HepG2 (cell line): ENCODE results near the gene SNRNP200. TPM values are rescaled to one million over a fixed set of nuclear protein-coding genes. Genes with fewer than 3 reads are reported as not detected.

Experiments
- BRCA1 ChIP-seq: sonication (generic); formaldehyde crosslinking; IDR thresholded peaks from 2 replicates; pipeline ENCODE4 v1.4.0; 2020; ENCODE audit warnings: missing genetic modification reagents
- CAMTA2 ChIP-seq: sonication (generic); formaldehyde crosslinking; IDR thresholded peaks from 2 replicates; pipeline ENCODE4 v1.4.0; 2020; ENCODE audit warnings: mild to moderate bottlenecking, missing genetic modification reagents, borderline replicate concordance
- CEBPB ChIP-seq: IDR thresholded peaks from 2 replicates; pipeline ENCODE4 v1.6.1; 2011; ENCODE audit warnings: low read depth, low read length, improper control_type of control experiment, borderline replicate concordance
- FOSL1 ChIP-seq: sonication (generic); formaldehyde crosslinking; IDR thresholded peaks from 2 replicates; pipeline ENCODE4 v1.9.0; 2021; ENCODE audit warnings: missing genetic modification reagents, borderline replicate concordance
- MATR3 ChIP-seq: sonication (generic); formaldehyde crosslinking; IDR thresholded peaks from 2 replicates; pipeline ENCODE4 v1.4.0; 2020; ENCODE audit warnings: missing genetic modification reagents
- MYNN ChIP-seq: sonication (generic); formaldehyde crosslinking; IDR thresholded peaks from 2 replicates; pipeline ENCODE4 v1.4.0; 2020; ENCODE audit warnings: mild to moderate bottlenecking, low read depth, missing genetic modification reagents
- POLR2A ChIP-seq, 2 experiments: IDR thresholded peaks; 2 replicates each; pipeline ENCODE4 v1.6.1; 2011; ENCODE audit warnings: low read depth in 2 of 2, low read length in 2 of 2, mild to moderate bottlenecking in 1 of 2, moderate library complexity in 1 of 2; ENCODE audit not compliant: insufficient read depth in 1 of 2
- PRMT3 ChIP-seq: sonication (generic); formaldehyde crosslinking; IDR thresholded peaks from 2 replicates; pipeline ENCODE4 v1.8.1; 2022; ENCODE audit warnings: low read depth, mild to moderate bottlenecking, moderate library complexity, missing genetic modification reagents, borderline replicate concordance
- SOX13 ChIP-seq, 3 experiments: fragments of 450-650 bp in 1 of 3; sonication (generic) in 1 of 3; formaldehyde crosslinking in 1 of 3; IDR thresholded peaks in 2 of 3; conservative IDR thresholded peaks in 1 of 3; 2 replicates each; pipeline versions ENCODE4 v1.5.0 to v1.6.1; 2016 to 2020; ENCODE audit warnings: antibody characterized with exemption in 1 of 3, mild to moderate bottlenecking in 1 of 3, missing compliant biosample characterization in 1 of 3, missing genetic modification reagents in 1 of 3, moderate library complexity in 1 of 3
- ZFP41 ChIP-seq: sonication (generic); formaldehyde crosslinking; IDR thresholded peaks from 2 replicates; pipeline ENCODE4 v1.4.0; 2020; ENCODE audit warnings: mild to moderate bottlenecking, missing genetic modification reagents, borderline replicate concordance
- ZNF138 ChIP-seq: sonication (generic); formaldehyde crosslinking; IDR thresholded peaks from 2 replicates; pipeline ENCODE4 v1.5.0; 2020; ENCODE audit warnings: mild to moderate bottlenecking, low read depth, missing genetic modification reagents
- ZNF33B ChIP-seq: sonication (generic); formaldehyde crosslinking; IDR thresholded peaks from 2 replicates; pipeline ENCODE4 v1.5.1; 2020; ENCODE audit warnings: mild to moderate bottlenecking, missing genetic modification reagents
- ZNF383 ChIP-seq: sonication (generic); formaldehyde crosslinking; IDR thresholded peaks from 2 replicates; pipeline ENCODE4 v1.4.0; 2020; ENCODE audit warnings: missing genetic modification reagents, mild to moderate bottlenecking, borderline replicate concordance
- ZNF550 ChIP-seq: sonication (generic); formaldehyde crosslinking; IDR thresholded peaks from 2 replicates; pipeline ENCODE4 v1.4.0; 2020; ENCODE audit warnings: mild to moderate bottlenecking, missing genetic modification reagents, borderline replicate concordance
- ZNF564 ChIP-seq: sonication (generic); formaldehyde crosslinking; IDR thresholded peaks from 2 replicates; pipeline ENCODE4 v1.8.1; 2023; ENCODE audit warnings: mild to moderate bottlenecking, missing genetic modification reagents
- ZNF7 ChIP-seq: IDR thresholded peaks from 2 replicates; pipeline ENCODE4 v1.6.1; 2016; ENCODE audit warnings: missing biosample characterization, missing genetic modification reagents
- polyA plus RNA-seq, 8 experiments: library from polyadenylated mRNA; depleted of rRNA in 3 of 8; stranded (reverse) in 7 of 8; unstranded in 1 of 8; fragments of >200 nt; fragmentation: Illumina TruSeq in 4 of 8; extraction: Trizol in 4 of 8; gene quantifications; 2 replicates each; pipeline versions ENCODE4 v1.2.1 to v1.2.3, GENCODE V29; 2011 to 2016; ENCODE audit warnings: low read depth in 4 of 8, missing spikeins in 1 of 8, mixed read lengths in 1 of 8; ENCODE audit not compliant: insufficient read depth in 1 of 8
- total RNA-seq, 5 experiments: library from RNA; depleted of rRNA; stranded (reverse); fragments of >200 nt; fragmentation: Illumina TruSeq; extraction: Trizol; gene quantifications; 2 replicates each; pipeline ENCODE4 v1.2.3, GENCODE V29; 2016; ENCODE audit warnings: low read depth in 1 of 5
- TF ChIP-seq, protein P1 (sequence below): IDR thresholded peaks from 2 replicates; pipeline ENCODE4 v1.6.1; 2016; ENCODE audit warnings: missing compliant biosample characterization, missing genetic modification reagents, borderline replicate concordance
- TF ChIP-seq, protein P2 (sequence below): sonication (generic); formaldehyde crosslinking; IDR thresholded peaks from 2 replicates; pipeline ENCODE4 v1.4.0; 2020; ENCODE audit warnings: missing genetic modification reagents, borderline replicate concordance
- TF ChIP-seq, protein P3 (sequence below): sonication (generic); formaldehyde crosslinking; IDR thresholded peaks from 2 replicates; pipeline ENCODE4 v1.4.0; 2020; ENCODE audit warnings: missing genetic modification reagents
- TF ChIP-seq, protein P4 (sequence below): sonication (generic); formaldehyde crosslinking; IDR thresholded peaks from 2 replicates; pipeline ENCODE4 v1.5.0; 2020; ENCODE audit warnings: mild to moderate bottlenecking, missing genetic modification reagents, borderline replicate concordance

SNRNP200 gene
- total and polyA plus RNA-seq, 2 of the 13 experiments (the other 11 are each of a cell fraction or from before 2014, with no cell fraction given): 99.0 to 232 TPM

DNA sequence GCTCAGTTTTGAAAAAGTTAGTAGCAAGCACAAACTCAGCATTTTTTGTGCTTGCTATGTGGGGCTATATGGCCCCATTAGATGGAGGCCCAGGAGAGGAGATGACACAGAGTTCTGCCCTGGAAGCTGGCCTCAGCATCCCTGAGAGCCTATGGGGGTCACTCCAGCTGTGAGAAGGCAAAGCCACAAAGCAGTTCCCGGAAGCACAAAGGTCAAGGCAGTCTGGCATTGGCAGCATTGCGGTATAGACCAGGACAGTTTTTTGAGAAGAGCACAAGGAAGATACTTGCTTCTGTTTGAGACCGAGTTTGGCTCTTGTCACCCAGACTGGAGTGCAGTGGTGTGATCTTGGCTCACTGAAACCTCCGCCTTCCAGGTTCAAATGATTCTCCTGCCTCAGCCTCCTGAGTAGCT lies 12.2 kb upstream of the SNRNP200 start (continued):
- TF ChIP-seq ZNF7 (CRISPR knock-in tag) (no peak), POLR2A (IDR thresholded peaks at IDR 0.05; ENCODE audit: insufficient read depth in 1 of 2, low read depth in 2 of 2, low read length in 2 of 2) (no peak), BRCA1 (CRISPR knock-in tag) (no peak), ZNF383 (CRISPR knock-in tag) (no peak), SOX13 (IDR thresholded peaks at IDR 0.05) (no peak), SOX13 (CRISPR knock-in tag; conservative IDR thresholded peaks at IDR 0.05 in 1 of 2, IDR thresholded peaks at IDR 0.05 in 1 of 2) (peak in 1 of 2 experiments; percentile 33; a peak in 1 of 4 replicates), MYNN (no peak), ZNF33B (CRISPR knock-in tag) (no peak), CAMTA2 (CRISPR knock-in tag) (no peak), MATR3 (CRISPR knock-in tag) (no peak), FOSL1 (CRISPR knock-in tag) (no peak), ZFP41 (CRISPR knock-in tag) (no peak), ZNF138 (CRISPR knock-in tag) (no peak), CEBPB (no peak), PRMT3 (CRISPR knock-in tag) (no peak), ZNF550 (CRISPR knock-in tag) (no peak), ZNF564 (CRISPR knock-in tag) (no peak)
- TF ChIP-seq, protein P1, sequence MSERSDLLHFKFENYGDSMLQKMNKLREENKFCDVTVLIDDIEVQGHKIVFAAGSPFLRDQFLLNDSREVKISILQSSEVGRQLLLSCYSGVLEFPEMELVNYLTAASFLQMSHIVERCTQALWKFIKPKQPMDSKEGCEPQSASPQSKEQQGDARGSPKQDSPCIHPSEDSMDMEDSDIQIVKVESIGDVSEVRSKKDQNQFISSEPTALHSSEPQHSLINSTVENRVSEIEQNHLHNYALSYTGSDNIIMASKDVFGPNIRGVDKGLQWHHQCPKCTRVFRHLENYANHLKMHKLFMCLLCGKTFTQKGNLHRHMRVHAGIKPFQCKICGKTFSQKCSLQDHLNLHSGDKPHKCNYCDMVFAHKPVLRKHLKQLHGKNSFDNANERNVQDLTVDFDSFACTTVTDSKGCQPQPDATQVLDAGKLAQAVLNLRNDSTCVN: no peak
- TF ChIP-seq, protein P2, sequence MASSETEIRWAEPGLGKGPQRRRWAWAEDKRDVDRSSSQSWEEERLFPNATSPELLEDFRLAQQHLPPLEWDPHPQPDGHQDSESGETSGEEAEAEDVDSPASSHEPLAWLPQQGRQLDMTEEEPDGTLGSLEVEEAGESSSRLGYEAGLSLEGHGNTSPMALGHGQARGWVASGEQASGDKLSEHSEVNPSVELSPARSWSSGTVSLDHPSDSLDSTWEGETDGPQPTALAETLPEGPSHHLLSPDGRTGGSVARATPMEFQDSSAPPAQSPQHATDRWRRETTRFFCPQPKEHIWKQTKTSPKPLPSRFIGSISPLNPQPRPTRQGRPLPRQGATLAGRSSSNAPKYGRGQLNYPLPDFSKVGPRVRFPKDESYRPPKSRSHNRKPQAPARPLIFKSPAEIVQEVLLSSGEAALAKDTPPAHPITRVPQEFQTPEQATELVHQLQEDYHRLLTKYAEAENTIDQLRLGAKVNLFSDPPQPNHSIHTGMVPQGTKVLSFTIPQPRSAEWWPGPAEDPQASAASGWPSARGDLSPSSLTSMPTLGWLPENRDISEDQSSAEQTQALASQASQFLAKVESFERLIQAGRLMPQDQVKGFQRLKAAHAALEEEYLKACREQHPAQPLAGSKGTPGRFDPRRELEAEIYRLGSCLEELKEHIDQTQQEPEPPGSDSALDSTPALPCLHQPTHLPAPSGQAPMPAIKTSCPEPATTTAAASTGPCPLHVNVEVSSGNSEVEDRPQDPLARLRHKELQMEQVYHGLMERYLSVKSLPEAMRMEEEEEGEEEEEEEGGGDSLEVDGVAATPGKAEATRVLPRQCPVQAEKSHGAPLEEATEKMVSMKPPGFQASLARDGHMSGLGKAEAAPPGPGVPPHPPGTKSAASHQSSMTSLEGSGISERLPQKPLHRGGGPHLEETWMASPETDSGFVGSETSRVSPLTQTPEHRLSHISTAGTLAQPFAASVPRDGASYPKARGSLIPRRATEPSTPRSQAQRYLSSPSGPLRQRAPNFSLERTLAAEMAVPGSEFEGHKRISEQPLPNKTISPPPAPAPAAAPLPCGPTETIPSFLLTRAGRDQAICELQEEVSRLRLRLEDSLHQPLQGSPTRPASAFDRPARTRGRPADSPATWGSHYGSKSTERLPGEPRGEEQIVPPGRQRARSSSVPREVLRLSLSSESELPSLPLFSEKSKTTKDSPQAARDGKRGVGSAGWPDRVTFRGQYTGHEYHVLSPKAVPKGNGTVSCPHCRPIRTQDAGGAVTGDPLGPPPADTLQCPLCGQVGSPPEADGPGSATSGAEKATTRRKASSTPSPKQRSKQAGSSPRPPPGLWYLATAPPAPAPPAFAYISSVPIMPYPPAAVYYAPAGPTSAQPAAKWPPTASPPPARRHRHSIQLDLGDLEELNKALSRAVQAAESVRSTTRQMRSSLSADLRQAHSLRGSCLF (CRISPR knock-in tag): no peak
- TF ChIP-seq, protein P3, sequence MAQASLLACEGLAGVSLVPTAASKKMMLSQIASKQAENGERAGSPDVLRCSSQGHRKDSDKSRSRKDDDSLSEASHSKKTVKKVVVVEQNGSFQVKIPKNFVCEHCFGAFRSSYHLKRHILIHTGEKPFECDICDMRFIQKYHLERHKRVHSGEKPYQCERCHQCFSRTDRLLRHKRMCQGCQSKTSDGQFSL (CRISPR knock-in tag): no peak
- TF ChIP-seq, protein P4, sequence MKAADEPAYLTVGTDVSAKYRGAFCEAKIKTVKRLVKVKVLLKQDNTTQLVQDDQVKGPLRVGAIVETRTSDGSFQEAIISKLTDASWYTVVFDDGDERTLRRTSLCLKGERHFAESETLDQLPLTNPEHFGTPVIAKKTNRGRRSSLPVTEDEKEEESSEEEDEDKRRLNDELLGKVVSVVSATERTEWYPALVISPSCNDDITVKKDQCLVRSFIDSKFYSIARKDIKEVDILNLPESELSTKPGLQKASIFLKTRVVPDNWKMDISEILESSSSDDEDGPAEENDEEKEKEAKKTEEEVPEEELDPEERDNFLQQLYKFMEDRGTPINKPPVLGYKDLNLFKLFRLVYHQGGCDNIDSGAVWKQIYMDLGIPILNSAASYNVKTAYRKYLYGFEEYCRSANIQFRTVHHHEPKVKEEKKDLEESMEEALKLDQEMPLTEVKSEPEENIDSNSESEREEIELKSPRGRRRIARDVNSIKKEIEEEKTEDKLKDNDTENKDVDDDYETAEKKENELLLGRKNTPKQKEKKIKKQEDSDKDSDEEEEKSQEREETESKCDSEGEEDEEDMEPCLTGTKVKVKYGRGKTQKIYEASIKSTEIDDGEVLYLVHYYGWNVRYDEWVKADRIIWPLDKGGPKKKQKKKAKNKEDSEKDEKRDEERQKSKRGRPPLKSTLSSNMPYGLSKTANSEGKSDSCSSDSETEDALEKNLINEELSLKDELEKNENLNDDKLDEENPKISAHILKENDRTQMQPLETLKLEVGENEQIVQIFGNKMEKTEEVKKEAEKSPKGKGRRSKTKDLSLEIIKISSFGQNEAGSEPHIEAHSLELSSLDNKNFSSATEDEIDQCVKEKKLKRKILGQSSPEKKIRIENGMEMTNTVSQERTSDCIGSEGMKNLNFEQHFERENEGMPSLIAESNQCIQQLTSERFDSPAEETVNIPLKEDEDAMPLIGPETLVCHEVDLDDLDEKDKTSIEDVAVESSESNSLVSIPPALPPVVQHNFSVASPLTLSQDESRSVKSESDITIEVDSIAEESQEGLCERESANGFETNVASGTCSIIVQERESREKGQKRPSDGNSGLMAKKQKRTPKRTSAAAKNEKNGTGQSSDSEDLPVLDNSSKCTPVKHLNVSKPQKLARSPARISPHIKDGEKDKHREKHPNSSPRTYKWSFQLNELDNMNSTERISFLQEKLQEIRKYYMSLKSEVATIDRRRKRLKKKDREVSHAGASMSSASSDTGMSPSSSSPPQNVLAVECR: peak; percentile 53; the same call in 1 of the 2 replicates
